ENCODE measurements around the gene SWAP70. TPM values are rescaled to one million over a fixed set of nuclear protein-coding genes. Genes with fewer than 3 reads are reported as not detected.

Gene SWAP70
- total and polyA plus RNA-seq, 9 of the 15 experiments (the other 6 are each of a cell fraction or from before 2014, with no cell fraction given): 1.7 to 4.9 (median 3.9) TPM

- Histone ChIP-seq H3K9ac (ENCODE audit: insufficient read depth in 1 of 2, low read depth in 2 of 2, low read length in 2 of 2) (no peak overlapping the region), H3K36me3 (ENCODE audit: control insufficient read depth, insufficient read depth, low read length) (no peaks in the 10 kb centered on the region), H2AFZ (ENCODE audit: low read depth, low read length) (peak overlapping the region; percentile 56), H3K4me3 (no peak overlapping the region), H3K27ac (ENCODE audit: extremely low read depth, low read depth, low read length) (no peak overlapping the region), H3K9me1 (ENCODE audit: control insufficient read depth, insufficient read depth, low read length) (no peaks in the 10 kb centered on the region), H3K4me2 (ENCODE audit: insufficient read depth, low read length) (no peak overlapping the region), H3K4me1 (replicated peaks in 1 of 2; ENCODE audit: control insufficient read depth in 2 of 2, insufficient read depth in 2 of 2, low read length in 2 of 2) (peaks cover 0 to 5% of the 10 kb centered on the region in 2 experiments; a peak in 1 of 5 replicates), H3K9me3 (replicated peaks; ENCODE audit: control insufficient read depth, insufficient read depth, low read depth, low read length) (no peaks in the 10 kb centered on the region), H3K27me3 (ENCODE audit: control insufficient read depth in 2 of 2, insufficient read depth in 2 of 2, low read length in 2 of 2) (no peaks in the 10 kb centered on the region), H3K79me2 (ENCODE audit: control insufficient read depth, insufficient read depth, low read length) (no peaks in the 10 kb centered on the region), H4K20me1 (replicated peaks; ENCODE audit: control insufficient read depth, insufficient read depth, low read length) (no peaks in the 10 kb centered on the region)
- no peak for FAIRE-seq
- TF ChIP-seq ETV1 (tag; conservative IDR thresholded peaks at IDR 0.05; ENCODE audit: low read depth) (peak; percentile 30; the same call in 1 of the 2 replicates), MBD1 (CRISPR knock-in tag; IDR thresholded peaks at IDR 0.05) (no peak), ZNF445 (CRISPR knock-in tag; IDR thresholded peaks at IDR 0.05; ENCODE audit: low read depth) (no peak), ESRRA (IDR thresholded peaks at IDR 0.05; ENCODE audit: borderline replicate concordance, low read depth) (peak; percentile 47), E2F6 (IDR thresholded peaks at IDR 0.05; ENCODE audit: borderline replicate concordance in 1 of 2, extremely low read depth in 1 of 2, insufficient read depth in 1 of 2, insufficient read length in 1 of 2, low read depth in 1 of 2, low read length in 1 of 2, poor library complexity in 1 of 2, severe bottlenecking in 1 of 2) (no peak)
- in situ Hi-C loops (cut with MboI): no loop called here
- ChIA-PET POLR2A (interaction anchor here (1.5 kb wide), 1 partner anchor 13 kb away, joined by 4 read pairs; no protein-coding TSS in a partner anchor), CTCF (ENCODE audit: low intra/inter-chr PET ratio) (no interaction called here)
- no peak for DNase-seq (ENCODE audit: extremely low read depth in 1 of 4, low spot score in 3 of 4)
- WGBS (ENCODE audit: insufficient coverage, low coverage, missing lambda C conversion rate): 47% methylated on average over 5 of the region's 5 CpGs
- intact Hi-C loops (cut with micrococcal nuclease): no loop called here
- no peak for ATAC-seq
- no TSS peak for BruUV-seq (replicated peaks)
These were observed 24.8 kb upstream of the SWAP70 start for GRCh38 chr11:9639099-9639498.

Measured in K562 (cell line).